H1 (cell line): ENCODE data around the gene AADAC. TPM values are rescaled to one million over a fixed set of nuclear protein-coding genes. Genes with fewer than 3 reads are reported as not detected.

ENCODE experiments used
- GTF2F1 ChIP-seq: IDR thresholded peaks from 2 replicates; pipeline ENCODE4 v1.6.1; 2012; ENCODE audit warnings: low read depth, low read length, improper control_type of control experiment, borderline replicate concordance
- MAFK ChIP-seq: IDR thresholded peaks from 2 replicates; pipeline ENCODE4 v1.6.1; 2012; ENCODE audit warnings: low read depth, mild to moderate bottlenecking, improper control_type of control experiment, low read length
- SAP30 ChIP-seq: fragments of 300-600 bp; sonication (generic); IDR thresholded peaks from 2 replicates; pipeline ENCODE4 v1.7.1; 2012; ENCODE audit warnings: low read length, moderate library complexity, mild to moderate bottlenecking, inconsistent platforms; ENCODE audit not compliant: insufficient read depth, insufficient replicate concordance
- SIN3A ChIP-seq, 2 experiments: IDR thresholded peaks in 1 of 2; conservative IDR thresholded peaks in 1 of 2; 2 replicates each; pipeline ENCODE4 v1.6.1; 2011 to 2012; ENCODE audit warnings: low read length in 2 of 2, improper control_type of control experiment in 1 of 2, low read depth in 1 of 2, mild to moderate bottlenecking in 1 of 2
- TCF12 ChIP-seq: IDR thresholded peaks from 2 replicates; pipeline ENCODE4 v1.6.1; 2011; ENCODE audit warnings: low read depth, mild to moderate bottlenecking, low read length
- polyA plus RNA-seq, 7 experiments: library from polyadenylated mRNA; depleted of rRNA in 3 of 7; stranded (reverse) in 5 of 7; unstranded in 2 of 7; fragments of >200 nt in 5 of 7; fragments of 200-250 nt in 2 of 7; gene quantifications; 1 replicate in 5 of 7; 2 replicates in 1 of 7; 4 replicates in 1 of 7; pipeline versions ENCODE4 v1.2.1 to v1.2.3, GENCODE V29; 2011 to 2013; ENCODE audit warnings: missing spikeins in 2 of 7, mixed read lengths in 2 of 7
- total RNA-seq: library from RNA; stranded (reverse); fragmentation: NEBNext Ultra II Directional; extraction: Animal tissue kit (Norgen Biotek cat#: 25700); gene quantifications from 2 replicates; pipeline ENCODE4 v1.2.1, GENCODE V29; 2021

Gene AADAC
- total and polyA plus RNA-seq, 2 of the 8 experiments (the other 6 are each of a cell fraction or from before 2014, with no cell fraction given), result not detected

DNA sequence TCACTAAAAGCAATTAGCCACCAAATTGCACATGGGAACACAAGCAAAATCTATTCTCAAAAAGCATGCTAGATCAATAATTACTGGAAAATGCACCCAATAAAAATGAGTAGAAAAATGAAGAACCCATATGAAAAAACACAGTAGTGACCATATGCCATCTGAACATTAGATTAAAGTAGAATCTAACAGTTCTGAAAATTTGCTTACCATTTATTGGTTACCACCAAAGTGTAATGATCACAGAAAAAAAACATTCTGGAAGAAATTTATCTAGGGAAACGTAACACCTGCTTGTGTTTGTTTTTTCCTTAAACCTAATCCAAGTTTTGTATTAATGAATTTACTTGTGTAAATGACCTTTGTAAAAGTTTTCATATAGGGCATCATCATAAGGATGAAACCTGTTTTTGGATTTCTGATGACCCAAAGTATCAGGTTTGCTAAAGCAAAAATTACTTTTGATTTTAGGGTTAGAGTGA is 37.6 kb upstream of the AADAC start (continued):
- TF ChIP-seq TCF12 (no peak), SIN3A (conservative IDR thresholded peaks at IDR 0.05 in 1 of 2, IDR thresholded peaks at IDR 0.05 in 1 of 2; ENCODE audit: low read depth in 1 of 2, low read length in 2 of 2) (no peak), GTF2F1 (no peak), MAFK (no peak), SAP30 (no peak)
